GM19467 (cell line): ENCODE measurements around the gene SORBS2.
"Not testable (repeated sequence)": the region's sequence is repeated elsewhere in the genome, so short reads cannot be mapped to it uniquely, and the experiment has no call there.

ENCODE experiments used
- ATAC-seq: cut with Tn5 transposase; IDR thresholded peaks from one replicate; pipeline ENCODE4 v1.9.1; 2021; ENCODE audit warnings: mild to moderate bottlenecking, moderate library complexity; ENCODE audit not compliant: unreplicated experiment

The SORBS2 gene

DNA sequence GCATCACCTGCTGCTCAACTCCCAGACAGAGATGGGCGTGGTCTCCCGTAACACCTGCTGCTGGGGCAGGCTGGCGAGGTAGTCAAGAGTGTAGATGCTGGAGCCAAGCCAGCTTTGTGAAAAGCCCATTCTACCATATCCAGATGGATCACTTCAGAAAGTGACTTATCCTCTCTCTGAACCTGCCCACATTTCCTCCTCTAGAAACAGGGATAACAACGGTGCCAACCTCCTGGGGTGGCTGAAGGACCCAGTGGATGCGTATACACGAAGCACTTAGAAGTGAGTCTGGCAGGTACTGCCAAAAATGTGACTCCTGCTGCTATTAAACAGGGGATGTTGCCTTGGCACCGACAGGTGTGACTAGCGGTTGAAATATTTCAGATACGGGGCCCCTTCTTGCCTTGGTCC, 95.8 kb downstream of the SORBS2 start:
- ATAC-seq = no peak

DNA sequence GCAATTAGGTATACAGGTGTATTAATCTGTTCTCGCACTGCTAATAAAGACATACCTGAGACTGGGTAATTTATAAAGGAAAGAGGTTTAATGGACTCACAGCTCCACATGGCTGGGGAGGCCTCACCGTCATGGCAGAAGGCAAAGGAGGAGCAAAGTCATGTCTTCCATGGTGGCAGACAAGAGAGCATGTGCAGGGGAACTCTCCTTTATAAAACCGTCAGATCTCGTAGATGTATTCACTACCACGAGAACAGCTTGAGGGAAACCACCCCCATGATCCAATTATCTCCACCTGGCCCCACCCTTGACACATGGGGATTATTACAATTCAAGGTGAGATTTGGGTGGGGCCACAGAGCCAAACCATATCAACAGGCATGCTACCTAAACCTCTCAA, 97.5 kb downstream of the SORBS2 start:
- ATAC-seq = not testable (repeated sequence)

DNA sequence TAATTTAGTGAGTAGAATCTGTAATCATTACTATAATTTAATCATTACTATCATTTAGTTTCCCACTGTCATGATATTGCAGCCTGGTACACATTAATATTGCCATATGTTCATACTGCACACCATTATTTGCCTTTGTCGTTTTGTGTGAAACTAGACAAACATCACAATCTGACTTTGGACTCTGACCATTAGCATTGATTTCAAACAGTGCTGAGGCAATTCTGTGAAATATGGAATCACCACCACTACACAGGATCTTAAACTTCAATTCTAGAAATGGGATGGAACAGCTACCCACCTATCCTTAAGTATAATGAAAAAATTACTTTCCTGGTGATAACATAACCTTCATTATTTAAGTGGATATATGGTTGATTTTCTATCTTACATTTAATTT, 98.3 kb downstream of the SORBS2 start:
- no peak for ATAC-seq

DNA sequence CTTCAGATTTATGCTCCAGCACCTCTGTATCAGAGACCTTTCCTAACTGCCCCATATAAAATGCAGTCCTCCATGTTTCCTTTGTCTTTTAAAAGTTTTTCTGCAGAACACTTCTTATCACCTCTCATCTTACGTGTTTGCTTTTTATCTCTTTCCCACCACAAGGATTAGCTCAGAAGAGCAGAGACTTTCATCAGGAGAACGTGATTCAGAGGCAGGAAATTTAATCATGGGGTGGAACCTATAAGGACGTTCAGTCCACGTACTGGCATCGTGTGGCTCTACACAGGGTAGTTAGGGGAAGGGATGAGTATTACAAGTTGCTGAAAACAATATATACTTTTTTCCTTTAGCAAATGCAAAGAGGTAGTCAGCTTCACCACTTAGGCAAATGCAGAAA, 98.7 kb downstream of the SORBS2 start:
- ATAC-seq = no peak

DNA sequence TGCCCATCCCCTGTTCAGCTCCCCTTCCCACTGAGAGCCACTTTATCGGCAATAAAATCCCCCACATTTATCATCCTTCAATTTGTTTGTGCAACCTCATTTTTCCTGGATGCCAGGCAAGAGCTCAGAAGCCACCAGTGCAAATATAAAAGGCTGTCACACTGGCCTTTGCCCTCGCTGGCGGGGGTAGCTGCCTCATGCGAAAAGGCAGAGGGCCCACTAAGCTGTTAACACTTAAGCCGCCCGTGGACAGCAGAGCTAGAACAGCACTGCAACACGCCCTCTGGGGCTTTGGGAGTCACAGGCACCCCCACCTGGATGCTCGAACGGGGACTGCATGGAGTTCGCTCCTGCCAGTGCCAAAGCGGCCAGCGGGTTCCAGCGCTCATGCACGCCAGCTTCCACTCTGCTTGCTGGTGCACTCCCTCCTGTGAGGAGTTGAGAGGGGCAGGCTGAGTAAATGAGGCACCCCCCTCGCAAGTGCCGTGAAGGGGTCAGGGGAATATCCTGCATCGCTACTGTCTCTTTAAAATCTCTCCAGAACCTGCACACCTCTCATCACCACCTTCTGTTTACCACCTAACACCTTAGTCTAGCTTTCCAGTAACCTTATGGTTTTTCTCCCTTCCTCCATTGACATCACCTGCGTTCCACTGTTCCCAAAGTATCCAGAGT, 99.5 kb downstream of the SORBS2 start:
- no peak for ATAC-seq

DNA sequence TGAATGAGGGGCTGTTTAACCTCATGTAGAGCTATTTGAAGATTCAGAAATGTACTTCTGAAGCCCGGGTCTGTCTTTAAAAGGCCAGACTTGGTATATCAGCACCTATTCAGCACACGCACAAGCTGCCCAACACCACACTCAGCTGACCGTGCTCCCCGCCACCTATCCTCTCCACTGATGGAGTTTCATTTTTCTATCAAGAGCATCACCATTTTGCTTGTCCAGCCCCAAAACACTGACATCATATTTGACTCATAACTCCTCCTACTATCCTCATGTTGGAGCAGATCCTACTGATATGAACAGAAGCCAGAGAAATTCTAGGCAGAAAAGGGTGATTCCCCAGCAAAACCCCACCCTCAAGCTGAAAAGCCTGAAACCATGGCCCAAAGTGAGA, 100.3 kb downstream of the SORBS2 start:
- no peak for ATAC-seq

DNA sequence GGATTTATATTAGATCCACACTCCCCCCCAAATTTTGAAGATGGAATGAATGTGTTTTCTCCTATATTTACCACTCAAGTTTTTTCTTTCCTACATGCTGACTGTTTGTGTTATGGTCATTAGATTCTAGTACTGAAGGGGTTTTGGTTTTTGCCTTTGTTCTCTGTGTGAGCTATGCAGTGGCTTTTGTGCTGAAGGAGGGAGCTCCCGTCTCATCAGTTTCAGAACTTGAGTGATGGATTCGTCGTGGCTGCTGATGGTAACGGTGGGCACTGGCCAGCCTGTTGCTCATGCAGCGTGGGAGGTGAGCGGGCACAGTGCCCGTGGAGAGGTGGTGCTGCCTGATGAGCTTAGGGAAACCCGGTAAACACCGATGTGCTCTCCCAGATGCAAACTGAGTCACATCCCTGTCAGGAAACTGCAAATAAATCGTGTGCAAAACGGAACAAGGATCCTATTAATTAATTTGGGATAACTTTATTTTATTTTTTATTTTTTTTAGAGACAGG, 101.5 kb downstream of the SORBS2 start:
- ATAC-seq = no peak

DNA sequence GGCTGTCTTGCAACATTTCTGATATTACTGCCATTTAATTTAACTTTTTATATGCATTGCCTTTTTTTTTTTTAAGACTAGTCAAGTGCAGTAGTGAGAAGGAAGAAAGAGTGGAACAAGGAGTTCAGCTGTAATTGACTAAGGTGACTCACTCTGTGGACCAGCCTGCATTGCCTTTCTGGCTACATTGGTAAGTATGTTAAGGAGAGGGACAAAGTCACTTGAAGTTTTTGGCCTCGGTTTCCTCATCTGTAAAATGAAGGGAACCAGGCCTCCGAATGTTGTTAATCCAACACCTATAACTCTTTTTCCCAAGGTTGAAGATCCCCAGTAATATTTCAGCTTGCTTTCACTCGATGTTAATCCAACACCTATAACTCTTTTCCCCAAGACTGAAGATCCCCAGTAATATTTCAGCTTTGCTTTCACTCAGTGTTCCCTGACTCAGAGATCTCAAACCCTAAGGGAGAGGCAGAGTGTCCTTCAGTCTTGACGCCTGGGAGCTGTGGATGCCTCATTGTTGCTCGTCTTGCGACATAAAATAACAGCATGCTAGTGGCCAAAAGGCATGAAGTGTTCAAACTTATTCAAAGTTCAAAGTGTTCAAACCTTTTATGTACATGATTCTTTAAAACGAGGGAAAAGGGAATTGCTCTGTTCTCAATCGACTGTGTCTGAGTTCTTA, 102.0 kb downstream of the SORBS2 start:
- ATAC-seq = no peak

DNA sequence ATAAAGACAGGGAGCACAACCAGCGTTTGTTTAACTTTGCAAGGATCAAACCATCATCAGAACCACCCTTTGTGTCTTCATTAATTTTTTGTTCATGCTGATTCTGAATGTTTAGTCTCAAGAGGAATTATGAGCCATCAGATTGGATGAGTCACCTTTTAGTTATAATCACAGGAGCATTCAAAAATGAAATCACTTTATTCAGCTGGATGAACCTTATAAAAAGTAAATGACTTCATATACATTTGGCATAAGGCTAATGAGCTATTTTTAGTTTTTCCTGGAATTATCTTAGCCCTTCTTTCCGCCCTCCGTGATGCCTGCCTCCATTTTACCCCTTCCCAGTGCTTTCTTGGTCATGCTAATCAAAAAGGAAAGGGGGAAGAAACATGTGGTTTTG, 103.6 kb downstream of the SORBS2 start:
- ATAC-seq = no peak

DNA sequence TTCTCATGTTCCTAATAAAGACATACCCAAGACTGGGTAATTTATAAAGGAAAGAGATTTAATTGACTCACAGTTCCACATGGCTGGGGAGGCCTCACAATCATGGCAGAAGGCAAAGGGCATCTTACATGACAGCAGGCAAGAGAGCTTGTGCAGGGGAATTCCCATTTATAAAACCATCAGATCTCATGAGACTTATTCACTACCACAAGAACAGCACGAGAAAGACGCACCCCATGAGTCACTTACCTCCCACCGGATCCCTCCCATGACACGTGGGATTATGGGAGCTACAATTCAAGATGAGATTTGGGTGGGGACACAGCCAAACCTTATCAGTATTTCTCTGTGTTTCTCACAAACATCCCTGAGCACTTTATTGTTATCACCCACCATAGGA, 104.4 kb downstream of the SORBS2 start:
- ATAC-seq = not testable (repeated sequence)

DNA sequence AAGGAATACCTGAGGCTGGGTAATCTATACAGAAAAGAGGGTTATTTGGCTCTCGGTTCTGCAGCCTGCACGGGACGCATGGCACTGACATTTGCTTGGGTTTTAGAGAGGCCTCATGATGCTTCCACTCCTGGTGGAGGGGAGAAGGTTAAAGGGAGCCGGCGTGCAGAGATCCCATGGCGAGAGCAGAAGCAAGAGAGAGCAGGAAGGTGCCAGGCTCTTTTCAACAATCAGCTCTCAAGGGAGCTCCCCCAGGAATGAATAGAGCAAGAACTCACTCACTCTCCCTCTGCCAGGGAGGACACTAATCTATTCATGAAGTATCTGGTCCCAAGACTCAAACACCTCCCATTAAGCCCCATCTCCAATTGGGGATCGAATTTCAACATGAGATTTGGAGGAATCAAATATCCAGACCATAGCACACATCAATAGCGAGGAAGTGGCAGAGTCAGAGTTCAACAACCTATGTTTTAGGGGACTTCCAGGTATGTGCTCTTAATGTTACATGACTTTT, 109.8 kb downstream of the SORBS2 start:
- no peak for ATAC-seq

DNA sequence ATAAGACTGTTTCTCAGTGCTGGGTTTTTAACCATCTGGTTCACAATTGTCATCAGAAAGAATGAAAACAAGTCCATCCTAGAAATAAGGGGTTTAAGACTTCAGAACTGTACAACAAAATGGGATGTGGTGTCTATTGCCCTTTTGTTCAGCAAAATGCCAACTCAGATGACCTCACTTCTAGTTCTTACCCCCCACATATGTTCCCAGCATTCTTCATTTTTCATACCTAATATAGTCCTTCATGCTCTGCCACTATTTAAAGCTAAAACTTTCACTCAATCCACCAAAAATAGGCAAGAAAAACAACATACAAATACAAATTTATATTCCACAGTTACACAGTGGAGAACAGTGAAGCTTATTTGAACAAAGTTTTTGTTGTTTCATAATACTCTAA, 111.4 kb downstream of the SORBS2 start:
- ATAC-seq = no peak

DNA sequence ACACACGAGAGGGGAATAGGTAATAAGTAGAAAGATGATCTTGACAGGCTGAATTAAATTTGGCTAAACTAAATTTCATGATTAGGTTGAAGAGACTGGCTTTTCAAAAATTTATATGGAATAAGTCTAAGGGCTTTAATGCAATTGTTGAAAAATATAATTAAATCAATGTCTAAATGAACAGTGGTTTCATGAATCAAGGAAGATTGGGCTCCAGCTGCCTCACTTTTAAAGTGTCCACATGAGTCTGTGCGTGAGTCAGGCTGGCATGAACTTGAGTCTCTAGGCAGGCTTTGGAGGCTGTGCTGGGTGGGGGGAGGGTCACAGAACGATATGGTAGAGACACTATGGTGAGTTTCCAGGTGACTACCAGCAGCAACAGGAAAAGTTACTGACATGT, 111.9 kb downstream of the SORBS2 start:
- no peak for ATAC-seq

DNA sequence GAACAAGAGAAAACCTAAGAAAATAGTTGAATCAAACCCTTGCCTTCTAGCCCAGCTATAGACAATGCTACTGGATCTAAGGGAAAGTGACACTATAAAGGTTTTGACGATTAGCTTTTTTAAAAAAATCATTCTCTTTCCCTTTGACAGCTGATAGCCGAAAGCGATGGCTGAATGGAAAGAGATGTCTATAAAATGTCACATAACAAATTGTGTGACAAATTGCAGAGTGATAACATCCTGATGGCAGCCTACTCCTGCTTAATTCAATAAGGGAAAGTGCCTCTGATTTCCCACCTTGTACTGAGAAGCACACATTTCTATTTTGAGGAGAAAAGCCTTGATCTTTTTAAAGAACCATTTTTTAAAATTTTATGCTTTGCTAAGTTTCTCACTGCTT, 114.5 kb downstream of the SORBS2 start:
- ATAC-seq = no peak

DNA sequence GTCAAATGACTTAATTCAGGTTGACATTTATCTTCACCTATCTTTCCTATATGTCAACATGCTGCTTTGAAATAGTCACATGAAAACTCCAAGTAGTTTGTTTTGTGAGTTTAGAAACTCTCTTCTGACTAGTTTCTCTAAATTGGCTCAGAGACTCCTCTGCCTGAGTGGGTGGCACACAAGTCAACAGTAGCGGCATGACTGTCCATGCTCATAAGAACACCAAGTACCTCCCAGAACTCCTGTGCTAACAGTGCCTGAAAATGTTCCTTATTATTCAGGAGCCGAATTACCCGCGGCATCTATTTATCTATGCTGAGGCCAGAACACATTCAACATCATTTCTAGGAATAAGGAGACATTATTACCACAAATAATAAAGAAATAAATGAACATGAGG, 116.3 kb downstream of the SORBS2 start:
- no peak for ATAC-seq

DNA sequence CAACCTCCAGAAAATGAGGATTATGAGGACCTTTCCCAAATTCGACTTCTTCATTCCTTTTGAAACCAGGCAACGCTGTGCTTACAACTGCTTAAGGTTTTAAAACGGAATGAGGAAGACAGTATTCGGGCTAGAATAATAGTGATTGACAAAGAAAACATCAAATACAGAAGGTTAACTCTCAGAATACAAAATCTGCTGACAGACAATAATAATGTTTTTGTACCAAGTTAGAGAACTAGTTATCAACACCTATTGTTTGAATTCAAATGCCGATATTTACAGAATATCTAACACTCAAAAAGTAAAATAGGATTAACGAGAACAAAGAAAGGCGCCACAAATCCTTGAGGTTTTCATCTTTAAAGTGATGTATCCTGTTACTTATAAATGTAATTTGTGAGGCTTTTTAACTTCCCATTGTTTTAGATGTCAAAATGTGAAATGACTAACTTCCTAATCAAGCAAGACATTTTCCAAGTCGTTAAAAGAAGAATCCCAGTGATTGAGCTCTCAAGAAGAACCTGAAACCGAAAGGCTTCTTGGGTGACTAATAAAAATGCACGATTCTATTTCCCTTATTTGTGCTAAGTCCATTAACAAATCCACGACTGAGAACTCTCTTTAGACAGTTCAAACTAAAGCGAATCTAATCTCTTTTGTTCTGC, 118.3 kb downstream of the SORBS2 start:
- no peak for ATAC-seq

DNA sequence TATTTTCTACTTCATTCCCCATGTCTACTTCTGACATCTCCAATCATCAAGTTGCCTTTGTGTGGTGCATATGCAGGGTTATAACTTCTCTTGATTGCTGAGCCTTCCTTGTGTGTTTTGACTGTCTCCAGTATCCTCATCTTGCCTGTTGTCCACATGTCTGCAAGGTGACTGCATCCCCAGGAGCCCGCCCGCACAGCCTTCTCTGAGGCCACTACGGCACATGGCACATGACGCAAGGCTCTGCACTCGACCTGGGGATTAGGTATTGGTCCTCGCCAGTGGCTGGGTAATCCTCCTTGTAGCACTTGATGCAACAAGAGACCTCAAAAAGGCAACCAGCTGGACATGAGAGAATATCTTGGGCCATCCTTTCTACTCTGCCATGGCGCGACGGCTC, 122.6 kb downstream of the SORBS2 start:
- ATAC-seq = no peak

DNA sequence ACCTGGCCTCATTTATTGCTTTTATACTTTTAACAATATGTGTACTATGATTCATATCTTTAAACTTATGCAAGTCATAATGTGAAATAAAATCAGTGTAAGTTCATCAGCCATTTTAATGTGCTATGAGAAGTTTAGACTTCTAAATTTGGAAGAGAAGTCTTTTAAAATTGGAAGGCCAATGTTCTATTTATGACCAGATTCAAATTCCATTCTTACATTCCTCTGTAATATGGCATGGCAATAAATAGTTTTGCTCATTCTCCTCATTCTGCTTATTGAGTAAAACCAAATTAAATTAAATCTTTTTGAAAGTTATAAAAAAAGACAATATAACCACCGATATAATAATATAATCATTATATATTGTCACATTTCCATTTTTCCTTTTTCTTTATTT, 126.2 kb downstream of the SORBS2 start:
- no peak for ATAC-seq

DNA sequence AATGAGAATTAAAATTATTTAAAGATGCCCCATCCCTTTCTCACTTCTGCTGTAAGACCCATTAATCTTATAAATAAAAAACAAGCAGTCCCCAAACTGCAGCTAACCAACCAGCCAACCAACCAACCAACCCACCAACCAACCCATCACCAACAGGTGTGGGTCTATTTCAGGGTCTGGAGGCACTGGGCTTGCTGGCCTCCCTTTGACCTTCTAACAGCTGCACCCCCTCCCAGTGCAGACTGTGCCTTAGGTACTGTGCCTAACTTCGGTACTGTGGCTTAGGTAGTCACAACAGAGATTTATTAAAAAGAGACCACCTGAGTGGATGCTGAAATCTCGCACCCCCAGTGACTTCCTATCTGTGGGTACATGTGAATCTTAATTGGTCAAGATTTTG, 128.1 kb downstream of the SORBS2 start:
- ATAC-seq = no peak

DNA sequence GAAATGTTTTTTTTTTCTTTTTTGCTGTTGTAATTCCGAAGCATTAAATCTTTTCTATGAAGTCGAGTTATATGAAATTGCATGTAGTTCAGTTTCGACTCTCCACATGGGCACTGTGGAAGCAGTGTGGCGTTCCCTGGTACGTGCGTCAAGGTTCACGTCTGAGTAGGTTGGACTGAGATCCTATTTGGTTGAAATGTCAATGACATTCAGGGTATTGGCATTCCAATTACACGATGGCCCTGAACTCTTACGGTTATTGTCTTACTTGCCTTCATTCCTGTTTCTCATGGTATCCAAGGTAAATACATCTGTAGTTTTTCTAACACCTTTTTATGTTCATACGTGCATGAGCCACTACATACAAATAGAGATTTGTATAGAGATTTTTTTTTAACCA, 128.8 kb downstream of the SORBS2 start:
- ATAC-seq = no peak

DNA sequence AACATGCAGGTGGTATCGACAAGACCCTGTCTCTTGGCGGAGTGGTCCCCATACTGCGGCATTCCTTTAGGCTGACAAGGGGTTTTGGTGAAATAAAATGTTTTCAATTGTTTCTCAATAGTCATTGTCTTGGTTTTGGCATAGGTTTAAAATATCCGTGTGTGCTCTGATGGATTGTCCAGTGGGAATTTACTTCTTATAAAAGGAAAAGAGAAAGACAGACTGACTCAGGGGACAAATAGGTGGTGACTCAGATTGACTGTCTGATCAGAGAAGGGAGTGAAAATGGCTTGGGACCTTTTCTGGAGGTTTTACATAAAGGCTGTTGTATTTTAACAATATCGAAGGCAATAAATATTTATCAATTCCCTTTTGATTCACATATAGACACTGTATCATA, 129.8 kb downstream of the SORBS2 start:
- ATAC-seq = no peak

DNA sequence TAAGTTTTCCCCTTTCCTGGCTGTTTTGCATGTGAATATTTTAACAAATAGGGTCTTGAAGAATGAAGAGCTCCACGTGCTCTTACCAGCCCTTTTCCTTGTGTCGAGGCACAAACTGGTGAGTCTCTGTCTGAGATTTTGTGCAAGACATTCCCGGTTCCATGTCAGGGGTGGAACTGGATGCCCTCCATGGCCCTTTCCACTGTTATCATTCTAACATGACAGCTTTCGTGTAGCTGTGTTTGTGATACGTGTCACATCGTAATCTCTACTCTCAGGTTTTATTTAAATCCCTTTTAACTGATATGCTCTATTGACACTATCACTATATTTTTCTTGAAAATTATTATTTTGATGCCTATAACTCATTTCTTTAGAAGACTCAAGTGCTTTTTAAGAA, 130.4 kb downstream of the SORBS2 start:
- ATAC-seq = no peak
